ENCODE data around the gene BCL7C. TPM values are rescaled to one million over a fixed set of nuclear protein-coding genes. Genes with fewer than 3 reads are reported as not detected.

Gene BCL7C
- total and polyA plus RNA-seq, 2 of the 13 experiments (the other 11 are each of a cell fraction or from before 2014, with no cell fraction given) = 17.7 to 33.8 TPM

- TF ChIP-seq THAP9 (CRISPR knock-in tag; IDR thresholded peaks at IDR 0.05; ENCODE audit: borderline replicate concordance) (peak; percentile 47; the same call in 1 of the 2 replicates), EP300 (IDR thresholded peaks at IDR 0.05; ENCODE audit: low read depth in 2 of 2, low read length in 2 of 2) (no peak), EP300 (CRISPR knock-in tag; IDR thresholded peaks at IDR 0.05; ENCODE audit: borderline replicate concordance) (no peak), LRRFIP1 (CRISPR knock-in tag; conservative IDR thresholded peaks at IDR 0.05) (no peak), TBX3 (IDR thresholded peaks at IDR 0.05; ENCODE audit: borderline replicate concordance) (no peak), SP2 (CRISPR knock-in tag; IDR thresholded peaks at IDR 0.05) (no peak), ZNF367 (CRISPR knock-in tag; IDR thresholded peaks at IDR 0.05; ENCODE audit: borderline replicate concordance) (no peak), FOXC1 (CRISPR knock-in tag; IDR thresholded peaks at IDR 0.05; ENCODE audit: borderline replicate concordance) (peak; percentile 77), FLYWCH1 (CRISPR knock-in tag; IDR thresholded peaks at IDR 0.05) (no peak), ZNF318 (CRISPR knock-in tag; IDR thresholded peaks at IDR 0.05) (no peak), ZNF274 (CRISPR knock-in tag; IDR thresholded peaks at IDR 0.05) (no peak), JUN (CRISPR knock-in tag; IDR thresholded peaks at IDR 0.05) (peak; percentile 48; the same call in 1 of the 2 replicates), RBFOX2 (IDR thresholded peaks at IDR 0.05; ENCODE audit: low read depth, low read length) (peak; percentile 51), SNRNP70 (IDR thresholded peaks at IDR 0.05; ENCODE audit: low read depth, low read length) (no peak), FOXP1 (IDR thresholded peaks at IDR 0.05) (no peak), FOXP1 (CRISPR knock-in tag; IDR thresholded peaks at IDR 0.05) (no peak; the same call in 1 of the 2 replicates)
These were observed 47.9 kb upstream of the BCL7C start (continued) for GRCh38 chr16:30941600-30942425.

Data from HepG2 (cell line).